ENCODE data around the gene NCF4. TPM values are rescaled to one million over a fixed set of nuclear protein-coding genes. Genes with fewer than 3 reads are reported as not detected.

NCF4 gene
- total and polyA plus RNA-seq, 2 of the 4 experiments (the other 2 are of a cell fraction), result not detected

DNA sequence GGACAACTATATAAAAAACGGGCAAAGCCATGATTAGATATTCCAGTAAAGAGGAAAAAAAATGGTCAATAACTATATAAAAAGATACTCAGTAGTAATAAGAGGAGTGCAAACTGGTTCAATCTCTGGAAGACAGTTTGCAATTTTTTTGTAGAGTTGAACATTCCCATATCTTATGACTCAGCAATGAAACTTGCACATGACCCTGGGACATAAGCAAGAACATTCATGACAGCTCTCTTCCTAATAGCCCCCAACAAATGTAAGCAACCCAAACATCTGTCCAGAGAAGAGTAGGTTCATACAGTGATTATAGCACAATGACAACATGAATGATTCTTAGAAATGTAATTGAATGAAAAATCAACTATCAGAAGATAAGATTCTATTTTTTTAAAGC is 30.8 kb downstream of the NCF4 start:
- no peaks in the 10 kb centered on the region for H4K20me1 ChIP-seq (ENCODE audit: insufficient read depth, low read length)
- CTCF ChIA-PET, result no interaction called here
- ATAC-seq (ENCODE audit: low read depth) (no peak), DNase-seq (no peak)
- H3K4me1 ChIP-seq (ENCODE audit: control insufficient read depth, insufficient read depth, low read length), result no peaks in the 10 kb centered on the region
- WGBS, 2 experiments (ENCODE audit: extremely low coverage in 2 of 2, insufficient read length in 1 of 2), result no CpG with 5 or more reads among the region's 1 CpG
- in situ Hi-C loops (cut with MboI; ENCODE audit: low sequenced_read_pairs) (no loop called here), intact Hi-C loops (cut with micrococcal nuclease) (no loop called here), dilution Hi-C loops (cut with HindIII; ENCODE audit: low sequenced_read_pairs, unreplicated experiment) (no loop called here)
- H2AFZ ChIP-seq (replicated peaks; ENCODE audit: low read length, poor library complexity), result no peak overlapping the region
- no peak overlapping the region for H3K4me2 ChIP-seq (ENCODE audit: low read depth, low read length)
- no peak overlapping the region for H4K5ac ChIP-seq (ENCODE audit: low read depth, low read length)
- no peak overlapping the region for H2AK5ac ChIP-seq (ENCODE audit: low read depth, low read length)
- no peak overlapping the region for H3K18ac ChIP-seq (ENCODE audit: low read depth, low read length)
- no peak overlapping the region for H2BK5ac ChIP-seq (ENCODE audit: low read depth, low read length, poor library complexity, severe bottlenecking)
- no TSS peak for BruUV-seq (replicated peaks)
- no peak overlapping the region for H3K56ac ChIP-seq (ENCODE audit: extremely low read depth, insufficient read depth, low read length)
- no peaks in the 10 kb centered on the region for H3K36me3 ChIP-seq (ENCODE audit: control insufficient read depth, insufficient read depth, low read length)
- H3K4me3 ChIP-seq (ENCODE audit: insufficient read depth, low read depth, low read length), result no peak overlapping the region
- no peak overlapping the region for H4K91ac ChIP-seq (ENCODE audit: insufficient read depth, low read depth, low read length)
- POLR2A ChIA-PET (ENCODE audit: unreplicated experiment), result no interaction called here
- H3K9me1 ChIP-seq (ENCODE audit: insufficient read depth, low read length), result no peaks in the 10 kb centered on the region
- H3K23ac ChIP-seq (ENCODE audit: low read depth, low read length), result no peak overlapping the region
- no peaks in the 10 kb centered on the region for H3K79me1 ChIP-seq (ENCODE audit: low read depth in 1 of 2, low read length in 2 of 2)
- no peak overlapping the region for H3K9ac ChIP-seq (ENCODE audit: low read depth, low read length)
- H3K27ac ChIP-seq (ENCODE audit: insufficient read depth, low read length), result no peak overlapping the region
- no peak overlapping the region for H2AK9ac ChIP-seq (replicated peaks; ENCODE audit: low read depth, low read length, poor library complexity)
- TF ChIP-seq RCOR1 (IDR thresholded peaks at IDR 0.05; ENCODE audit: insufficient replicate concordance, low read length) (no peak), MXI1 (IDR thresholded peaks at IDR 0.05; ENCODE audit: borderline replicate concordance, low read depth, low read length) (no peak), CTCF (conservative IDR thresholded peaks at IDR 0.05; ENCODE audit: low read depth, low read length) (no peak), FOS (IDR thresholded peaks at IDR 0.05; ENCODE audit: low read depth, low read length) (no peak), BHLHE40 (IDR thresholded peaks at IDR 0.05; ENCODE audit: low read depth, low read length) (no peak), SMC3 (IDR thresholded peaks at IDR 0.05; ENCODE audit: low read depth, low read length) (no peak), RFX5 (IDR thresholded peaks at IDR 0.05; ENCODE audit: low read depth, low read length) (no peak), CHD1 (IDR thresholded peaks at IDR 0.05; ENCODE audit: low read depth, low read length) (no peak), POLR2A (IDR thresholded peaks at IDR 0.05; ENCODE audit: low read depth, low read length) (no peak), NFE2L2 (IDR thresholded peaks at IDR 0.05; ENCODE audit: low read depth, low read length) (no peak)
- TF ChIP-seq, protein P1, sequence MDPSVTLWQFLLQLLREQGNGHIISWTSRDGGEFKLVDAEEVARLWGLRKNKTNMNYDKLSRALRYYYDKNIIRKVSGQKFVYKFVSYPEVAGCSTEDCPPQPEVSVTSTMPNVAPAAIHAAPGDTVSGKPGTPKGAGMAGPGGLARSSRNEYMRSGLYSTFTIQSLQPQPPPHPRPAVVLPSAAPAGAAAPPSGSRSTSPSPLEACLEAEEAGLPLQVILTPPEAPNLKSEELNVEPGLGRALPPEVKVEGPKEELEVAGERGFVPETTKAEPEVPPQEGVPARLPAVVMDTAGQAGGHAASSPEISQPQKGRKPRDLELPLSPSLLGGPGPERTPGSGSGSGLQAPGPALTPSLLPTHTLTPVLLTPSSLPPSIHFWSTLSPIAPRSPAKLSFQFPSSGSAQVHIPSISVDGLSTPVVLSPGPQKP (IDR thresholded peaks at IDR 0.05; ENCODE audit: borderline replicate concordance, low read depth, low read length), result no peak
- no peak overlapping the region for H4K8ac ChIP-seq (ENCODE audit: low read depth in 2 of 2, low read length in 2 of 2)
- no peak overlapping the region for H3K14ac ChIP-seq (replicated peaks; ENCODE audit: low read depth, low read length)
- no peaks in the 10 kb centered on the region for H3K9me3 ChIP-seq (ENCODE audit: control insufficient read depth, insufficient read depth, low read length)
- H2BK20ac ChIP-seq (ENCODE audit: low read depth, low read length), result no peak overlapping the region
- H2BK120ac ChIP-seq (ENCODE audit: low read depth, low read length), result no peak overlapping the region
- no peak overlapping the region for H3K4ac ChIP-seq (ENCODE audit: low read depth, low read length)
- no peak overlapping the region for H2BK15ac ChIP-seq (ENCODE audit: low read depth, low read length)
- H3K27me3 ChIP-seq (ENCODE audit: control insufficient read depth, insufficient read depth, low read length), result peaks cover 6% of the 10 kb centered on the region

Measured in IMR-90 (cell line).